ENCODE results near the gene CA5A.

Gene CA5A

DNA sequence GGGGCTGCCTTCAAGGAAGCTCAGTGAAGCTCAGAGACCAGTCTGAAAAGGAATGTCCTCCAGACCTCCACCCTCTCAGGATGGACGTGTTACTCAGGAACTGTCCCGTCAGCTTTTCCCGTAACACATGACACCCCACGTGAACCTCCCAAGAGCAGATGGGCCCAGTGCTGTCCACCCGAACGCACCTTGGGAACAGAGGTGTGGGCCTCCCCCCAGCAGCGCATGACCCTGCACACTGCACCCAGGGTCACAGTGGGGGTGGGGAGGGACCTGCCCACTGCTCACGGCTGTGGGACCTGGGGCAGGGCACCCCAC lies 88.9 kb downstream of the CA5A start:
- no peak for DNase-seq

DNA sequence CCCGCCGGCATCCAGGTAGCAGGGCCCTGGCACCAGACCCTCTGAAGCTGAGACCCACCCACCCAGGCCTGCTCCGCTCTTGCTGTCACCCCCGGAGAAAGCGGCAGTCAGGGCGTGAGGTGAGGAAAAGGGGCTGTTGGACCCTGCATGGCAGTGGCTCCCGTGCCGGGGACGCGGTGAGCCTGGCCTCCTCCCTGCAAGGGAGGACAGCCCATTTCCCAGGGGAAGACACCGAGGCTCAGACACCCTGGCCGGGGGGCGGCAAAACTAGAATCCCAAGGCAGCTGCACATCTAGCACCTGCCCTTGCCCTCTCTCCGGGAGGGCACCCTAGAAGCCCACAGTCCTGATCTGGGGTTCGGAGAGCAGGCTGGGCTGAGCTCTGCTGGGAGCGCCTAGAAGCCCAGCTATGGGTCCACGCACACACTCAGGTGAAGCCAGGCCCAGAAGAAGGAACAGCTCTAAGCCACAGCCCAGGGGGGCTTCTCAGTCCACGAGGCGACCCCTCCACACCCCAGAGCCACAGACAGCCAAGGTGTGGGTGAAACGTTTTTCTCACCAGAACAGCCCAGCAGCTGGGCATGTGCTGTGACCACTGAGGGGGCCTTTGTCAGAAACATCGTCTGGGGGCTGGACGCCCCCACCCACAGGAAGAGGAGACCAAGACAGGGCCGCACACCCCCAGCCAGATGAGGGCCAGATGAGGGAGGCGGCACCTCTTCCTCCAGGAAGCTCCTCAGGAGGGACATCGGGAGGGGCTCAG lies 89.4 kb downstream of the CA5A start:
- DNase-seq, result no peak

DNA sequence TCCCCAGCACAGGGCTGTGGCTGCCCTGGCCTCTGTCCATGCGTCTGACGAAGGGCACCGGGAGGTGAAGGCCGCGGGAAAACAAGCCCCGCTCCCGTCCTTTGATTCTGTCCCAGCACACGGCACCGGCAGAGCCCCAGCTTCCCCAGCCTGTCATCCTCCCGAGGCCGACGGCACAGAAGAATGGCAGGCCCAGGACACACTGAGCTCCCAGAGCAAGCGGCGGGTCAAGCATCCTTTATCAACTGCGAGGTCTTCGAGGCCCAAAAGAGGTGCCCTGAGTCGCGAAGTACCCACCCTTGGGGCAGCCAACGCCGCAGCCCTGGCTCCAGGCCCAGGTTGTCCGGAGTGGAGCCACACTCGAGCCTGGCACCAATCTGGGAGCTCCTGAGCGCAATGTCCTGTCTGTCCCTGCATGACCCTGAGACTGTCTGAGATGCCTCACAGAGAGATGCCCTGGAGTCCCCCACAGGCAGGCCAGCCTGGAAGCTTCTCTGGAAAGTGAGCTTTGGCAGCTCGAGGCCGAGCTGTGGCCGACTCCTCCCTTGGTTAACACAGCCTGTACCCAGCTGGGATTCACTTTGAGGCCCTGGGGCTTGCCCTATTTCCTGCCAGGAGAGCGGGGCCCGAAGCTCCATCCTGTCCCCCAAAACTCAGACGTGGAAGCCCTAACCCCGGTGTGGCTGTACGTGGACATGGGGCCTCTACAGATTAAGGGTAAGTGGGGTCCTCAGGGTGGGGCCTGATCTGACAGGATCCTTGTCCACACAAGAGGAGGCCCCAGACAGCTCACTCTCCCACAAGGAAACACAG lies 90.3 kb downstream of the CA5A start:
- DNase-seq, result no peak

DNA sequence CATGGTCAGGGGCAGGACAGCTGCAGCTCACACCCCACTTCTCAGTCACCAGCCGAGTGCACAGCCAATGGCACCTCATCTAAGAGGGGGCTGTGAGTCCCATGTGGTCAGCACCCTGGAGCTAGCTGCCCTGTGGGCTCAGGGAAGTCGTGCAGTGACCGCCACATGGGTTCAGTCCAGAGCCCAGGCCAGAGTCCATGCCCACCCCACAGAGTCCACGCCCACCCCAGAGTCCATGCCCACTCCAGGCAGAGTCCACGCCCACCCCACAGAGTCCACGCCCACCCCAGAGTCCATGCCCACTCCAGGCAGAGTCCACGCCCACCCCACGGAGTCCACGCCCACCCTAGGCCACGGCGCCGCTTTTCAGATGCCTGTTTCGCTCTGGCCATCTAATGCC lies 91.1 kb downstream of the CA5A start:
- no peak for DNase-seq

DNA sequence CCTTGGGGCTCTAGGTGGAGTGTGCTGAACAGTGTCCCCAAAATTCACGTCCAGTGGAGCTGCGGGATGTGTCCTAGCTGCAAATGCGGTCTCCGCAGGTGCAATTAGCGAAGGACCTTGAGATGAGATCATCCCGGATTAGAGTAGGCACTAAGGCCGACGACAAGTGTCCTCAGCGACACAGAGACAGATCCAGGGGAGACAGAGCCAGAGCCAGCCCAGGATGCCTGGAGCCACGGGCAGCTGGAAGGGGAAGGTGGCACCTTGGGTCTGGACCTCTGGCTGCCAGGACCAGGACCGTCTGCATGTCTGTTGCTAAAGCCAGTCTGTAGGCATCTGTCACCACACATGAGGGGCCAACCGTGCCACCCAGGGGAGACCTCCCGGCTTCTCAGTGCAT lies 91.5 kb downstream of the CA5A start:
- no peak for DNase-seq

DNA sequence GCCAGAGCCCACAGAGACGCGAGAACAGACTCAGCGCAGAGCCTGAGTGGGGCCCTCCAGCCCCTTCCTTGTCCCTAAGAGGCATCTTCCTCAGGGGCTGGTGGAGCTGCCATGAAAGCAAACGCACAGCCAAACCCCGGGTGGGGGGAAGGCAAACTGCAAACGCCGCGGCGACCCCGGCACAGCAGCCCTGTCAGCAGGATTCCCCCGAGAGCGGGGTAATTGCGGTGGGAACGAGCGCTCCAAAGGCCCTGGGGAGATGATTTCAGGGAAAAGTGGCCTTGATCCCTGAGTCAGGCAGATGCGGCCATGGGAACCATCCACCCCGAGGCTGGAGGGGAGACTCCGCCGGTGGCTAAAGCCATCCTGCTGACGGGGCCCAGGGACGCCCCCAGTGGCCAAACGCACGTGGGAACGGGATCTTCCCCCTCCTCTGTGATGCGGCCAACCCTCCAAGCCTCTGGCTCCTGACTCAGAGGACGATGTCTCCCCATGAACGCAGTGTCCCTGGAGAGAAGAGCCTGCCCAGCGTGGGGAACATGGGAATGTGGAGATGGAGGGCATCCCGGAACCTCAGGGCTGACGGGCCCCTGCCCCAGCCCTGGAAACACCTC lies 92.1 kb downstream of the CA5A start:
- no peak for DNase-seq

DNA sequence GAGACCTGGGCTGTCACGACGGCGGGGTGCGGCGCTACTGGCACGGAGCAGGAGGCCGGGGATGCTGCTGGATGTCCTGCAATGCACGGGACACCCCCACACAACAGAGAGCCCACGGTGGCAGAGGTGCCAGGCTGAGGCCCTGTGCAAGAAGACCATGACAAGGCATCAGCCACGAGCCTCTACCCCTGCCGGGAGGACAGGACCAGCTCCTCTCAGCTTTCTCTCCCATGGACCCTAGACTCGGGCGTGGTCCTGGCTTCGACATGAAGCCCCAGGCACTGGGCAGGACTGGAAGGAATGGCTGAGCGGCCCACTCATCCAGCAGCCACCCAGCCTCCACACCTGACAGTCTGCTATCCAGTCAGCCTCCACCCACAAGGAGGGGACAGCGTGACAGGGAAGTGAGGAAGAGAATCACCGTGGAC lies 92.6 kb downstream of the CA5A start:
- no peak for DNase-seq

DNA sequence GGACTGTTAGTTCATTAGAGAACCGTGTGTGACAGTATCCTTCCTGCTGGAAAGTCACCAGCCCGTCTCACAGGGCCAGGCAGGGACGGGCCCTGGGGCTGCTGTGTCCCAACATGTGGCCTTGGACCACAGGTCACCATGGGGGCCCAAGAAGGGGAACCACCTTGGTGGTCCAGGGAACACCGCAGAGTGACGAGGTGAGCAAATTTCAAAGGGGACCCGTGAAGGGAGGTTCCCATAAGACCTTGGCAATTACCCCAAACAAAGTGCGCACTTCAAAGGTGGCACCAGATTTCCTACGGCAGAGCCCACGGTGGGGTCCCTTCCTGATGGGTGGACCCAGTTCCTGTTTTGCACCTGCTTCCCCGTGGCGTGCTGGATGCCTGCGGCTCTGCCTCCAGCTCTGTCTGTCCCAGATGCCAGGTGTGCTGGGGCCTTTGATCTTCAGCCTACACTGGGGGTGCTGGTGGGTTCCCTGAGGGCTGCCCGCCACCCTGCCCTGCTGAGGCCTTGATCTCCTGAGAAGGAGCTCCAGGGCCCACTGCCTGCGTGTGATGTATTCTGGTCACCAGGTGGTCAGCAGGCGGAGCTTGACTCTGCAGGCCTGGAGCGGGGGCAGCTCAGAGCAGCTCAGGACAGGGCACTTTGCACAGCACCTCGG lies 94.0 kb downstream of the CA5A start:
- DNase-seq, result no peak

DNA sequence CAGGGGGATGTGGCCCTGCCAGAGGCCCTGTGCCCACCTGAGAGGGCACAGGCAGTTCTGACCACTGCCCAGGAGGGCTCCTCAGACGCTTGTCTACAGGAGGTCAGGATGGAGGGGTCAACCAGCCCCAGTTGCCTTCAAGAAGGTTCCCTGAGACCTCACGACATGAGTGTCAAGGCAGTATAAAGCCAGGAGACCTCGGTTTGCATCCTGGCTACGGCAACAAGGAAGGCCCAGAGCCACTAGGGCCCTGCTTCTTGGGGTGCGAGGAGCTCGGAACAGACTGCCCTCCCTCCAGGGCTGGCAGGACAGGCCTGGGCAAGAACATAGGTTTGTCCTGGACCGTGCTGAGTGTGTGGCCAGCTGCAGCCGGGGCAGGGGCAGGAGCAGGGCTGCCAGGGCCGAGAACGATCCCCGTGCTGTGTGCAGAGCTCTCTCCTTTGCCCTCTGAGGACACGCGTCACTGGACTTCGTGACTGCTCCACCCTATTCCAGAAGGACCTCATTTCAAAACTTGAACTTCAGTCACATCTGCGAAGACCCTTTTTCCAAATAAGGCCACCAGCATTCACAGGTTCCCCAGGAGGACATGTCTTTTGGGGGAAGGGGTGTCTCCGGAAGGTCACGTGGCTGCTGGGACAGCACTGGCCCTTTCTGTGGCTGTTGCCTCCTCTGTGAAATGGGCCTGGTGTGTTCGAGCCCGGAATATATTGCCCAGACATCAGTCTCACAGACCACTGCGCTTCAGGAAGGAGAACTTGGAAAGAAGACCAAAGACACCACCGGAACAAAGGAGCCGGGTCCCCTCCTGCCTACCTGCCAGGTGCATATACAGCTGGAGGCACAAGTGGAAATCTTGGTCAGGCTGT lies 94.8 kb downstream of the CA5A start:
- no peak for DNase-seq

DNA sequence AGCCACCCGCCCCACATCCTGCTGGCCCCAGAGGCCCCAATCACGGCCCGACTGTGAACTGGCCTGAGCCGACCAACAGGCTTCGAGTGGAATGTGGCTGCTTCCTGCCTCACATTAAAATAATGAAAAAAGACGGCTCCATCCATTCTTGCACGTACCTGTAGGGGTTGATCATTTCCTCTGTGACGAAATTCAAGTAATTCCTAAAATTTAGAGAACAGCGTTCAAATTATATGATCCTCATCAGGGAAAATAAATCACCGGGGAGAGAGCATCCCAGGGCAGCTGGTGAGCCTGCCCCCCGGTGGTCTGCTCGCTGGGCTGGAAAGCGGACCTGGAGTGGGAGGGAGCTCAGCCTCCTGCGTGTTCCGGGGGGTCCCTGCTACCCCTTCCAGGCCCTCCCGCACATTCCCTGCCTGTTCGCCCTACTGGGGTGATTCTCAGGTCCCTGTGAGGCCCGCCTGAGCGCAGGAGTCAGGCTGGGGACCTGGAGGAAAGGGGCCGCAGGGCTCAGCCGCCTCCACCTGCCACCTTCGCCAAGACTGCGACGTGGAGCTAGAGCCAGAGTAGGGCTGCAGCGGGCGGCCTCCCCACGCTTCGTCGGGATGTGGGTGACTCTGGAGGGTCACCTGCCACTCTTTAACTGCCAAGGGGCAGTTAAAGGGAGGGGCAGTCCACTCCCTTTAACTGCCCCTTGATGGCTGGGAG lies 95.9 kb downstream of the CA5A start:
- DNase-seq, result no peak

DNA sequence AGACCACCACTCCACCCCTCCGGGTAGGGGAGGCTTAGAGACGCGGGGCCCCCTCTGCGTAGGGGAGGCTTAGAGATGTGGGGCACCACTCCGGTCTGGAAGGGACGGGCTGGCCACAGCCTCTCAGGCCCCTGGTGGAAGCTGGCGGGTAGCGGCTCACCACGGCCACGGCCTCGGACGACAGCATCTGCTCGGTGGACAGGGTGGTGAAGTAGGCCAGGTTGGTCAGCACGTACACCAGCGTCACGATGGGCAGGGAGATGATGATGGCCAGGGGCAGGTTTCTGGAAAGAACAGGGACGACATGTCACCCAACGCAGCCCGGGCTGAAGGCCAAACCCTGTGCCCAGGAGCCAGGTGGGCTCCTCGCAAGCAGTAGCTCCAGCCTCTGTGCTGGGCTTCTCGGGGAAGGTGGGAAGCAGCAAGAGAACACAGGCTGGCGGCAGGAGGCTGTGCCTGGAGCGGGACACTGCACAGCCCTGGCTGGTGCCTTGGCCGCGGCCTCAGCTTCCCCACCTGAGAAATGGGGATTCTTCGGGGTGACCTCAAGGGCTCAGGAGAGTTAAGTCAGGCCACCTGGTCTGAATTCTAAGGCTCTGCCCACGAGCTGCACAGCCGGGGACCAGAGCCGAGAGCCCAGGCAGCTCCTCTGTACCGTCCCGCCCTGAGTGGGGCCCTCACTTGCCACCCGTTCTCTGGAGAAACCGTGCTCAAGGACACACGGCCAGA lies 96.6 kb downstream of the CA5A start:
- no peak for DNase-seq

DNA sequence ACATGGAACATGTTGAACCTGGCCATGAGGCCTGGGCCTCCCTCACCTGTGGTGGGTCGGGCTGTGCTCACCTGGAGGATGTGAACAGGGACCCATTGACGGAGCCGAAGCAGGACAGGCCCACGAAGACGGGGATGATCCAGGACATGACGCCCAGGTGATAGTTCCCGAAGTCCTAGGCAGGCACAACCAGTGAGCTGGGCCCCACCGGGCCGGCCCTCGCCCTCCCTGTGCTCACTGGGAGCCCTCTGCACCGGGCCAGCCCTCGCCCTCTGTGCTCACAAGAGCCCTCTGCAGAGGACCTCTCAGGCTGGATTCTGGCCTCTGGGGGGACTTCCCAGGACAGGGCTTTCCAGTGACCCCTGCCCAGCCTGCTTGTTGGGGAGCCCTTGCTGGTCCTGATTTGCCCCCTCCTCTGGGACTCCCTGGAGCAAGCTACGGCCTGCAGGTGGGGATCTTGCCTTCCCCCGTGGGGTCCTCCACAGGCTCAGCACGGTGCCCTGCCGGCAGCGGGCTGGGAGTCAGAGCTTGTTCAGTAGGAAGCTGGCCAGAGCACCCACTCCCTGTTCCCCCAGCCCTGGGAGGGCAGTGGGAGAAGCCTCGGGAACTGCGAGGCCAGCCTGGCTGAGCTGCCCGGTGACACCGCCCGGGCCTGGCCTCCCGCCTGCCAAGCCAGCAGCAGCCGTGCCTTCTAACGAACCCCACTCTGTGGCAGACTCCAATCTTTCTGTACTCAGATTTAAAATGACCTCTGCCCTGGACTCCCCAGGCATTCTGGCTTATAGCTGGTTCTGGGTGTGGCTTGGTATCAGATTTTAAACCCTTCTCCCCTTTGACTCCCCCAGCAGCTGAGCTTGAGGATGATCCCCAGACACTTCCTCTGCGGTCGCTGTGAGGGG lies 97.4 kb downstream of the CA5A start:
- DNase-seq, result no peak

Data from inflammatory macrophage treated with lipopolysaccharide for 1 hour (primary cell).